Fibroblast of villous mesenchyme (primary cell): ENCODE results near the gene KLHL26. TPM values are rescaled to one million over a fixed set of nuclear protein-coding genes. Genes with fewer than 3 reads are reported as not detected.
A peak's percentile ranks its signal among the peaks of the same experiment; 100 is the strongest.

Experiments used
- DNase-seq: peaks from one replicate; pipeline ENCODE4 v3.0.0-alpha.2; 2010; ENCODE audit warnings: low read depth
- H3K4me3 ChIP-seq: 2 replicates; pipeline ENCODE4 v1.5.1; 2011; ENCODE audit warnings: low read depth, mild to moderate bottlenecking, low read length
- total RNA-seq: library from RNA; depleted of rRNA; stranded (reverse); fragments of >200 nt; gene quantifications from 2 replicates; pipeline ENCODE4 v1.2.3, GENCODE V29; 2012
- TF ChIP-seq, protein P1 (sequence below): IDR thresholded peaks from 2 replicates; pipeline ENCODE4 v1.5.1; 2012; ENCODE audit warnings: low read depth, mild to moderate bottlenecking, low read length; ENCODE audit not compliant: insufficient read depth

Gene KLHL26
- total RNA-seq, 1 donor: 2.6 TPM

DNA sequence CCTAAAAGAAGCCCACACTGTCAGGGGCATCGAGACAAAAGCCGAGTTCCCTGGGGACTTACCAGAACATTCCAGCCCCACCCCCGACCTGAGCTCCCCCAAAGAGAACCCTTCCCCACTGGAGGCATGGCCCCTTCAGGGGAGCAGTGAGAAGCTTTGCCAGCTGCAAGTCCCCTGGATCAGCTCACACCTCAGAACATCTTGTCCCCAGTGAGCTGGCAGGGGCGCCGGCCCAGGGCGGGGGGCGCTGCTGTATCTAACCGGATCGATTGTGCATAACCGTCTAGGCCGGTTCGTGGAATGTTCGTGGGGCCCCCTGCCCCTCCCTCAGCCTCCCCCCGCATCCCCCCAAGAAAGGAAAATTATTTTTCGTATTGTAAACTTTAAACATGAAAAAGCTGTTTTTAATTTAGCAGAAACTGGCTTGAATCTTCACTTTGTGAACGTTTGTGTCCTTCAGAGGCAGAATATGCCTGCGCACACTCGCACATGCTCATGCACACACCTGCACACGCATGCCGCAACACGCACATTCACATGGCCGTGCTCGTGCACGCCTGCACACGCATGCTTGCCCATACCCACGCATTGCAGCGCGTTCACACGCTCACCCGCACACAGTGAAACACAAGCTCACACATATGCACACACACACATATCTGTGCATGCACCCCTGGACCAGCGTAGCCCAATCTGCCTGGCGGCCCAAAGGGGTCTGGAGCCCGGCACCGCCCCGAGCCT, 34.6 kb downstream of the KLHL26 start:
- TF ChIP-seq, protein P1, sequence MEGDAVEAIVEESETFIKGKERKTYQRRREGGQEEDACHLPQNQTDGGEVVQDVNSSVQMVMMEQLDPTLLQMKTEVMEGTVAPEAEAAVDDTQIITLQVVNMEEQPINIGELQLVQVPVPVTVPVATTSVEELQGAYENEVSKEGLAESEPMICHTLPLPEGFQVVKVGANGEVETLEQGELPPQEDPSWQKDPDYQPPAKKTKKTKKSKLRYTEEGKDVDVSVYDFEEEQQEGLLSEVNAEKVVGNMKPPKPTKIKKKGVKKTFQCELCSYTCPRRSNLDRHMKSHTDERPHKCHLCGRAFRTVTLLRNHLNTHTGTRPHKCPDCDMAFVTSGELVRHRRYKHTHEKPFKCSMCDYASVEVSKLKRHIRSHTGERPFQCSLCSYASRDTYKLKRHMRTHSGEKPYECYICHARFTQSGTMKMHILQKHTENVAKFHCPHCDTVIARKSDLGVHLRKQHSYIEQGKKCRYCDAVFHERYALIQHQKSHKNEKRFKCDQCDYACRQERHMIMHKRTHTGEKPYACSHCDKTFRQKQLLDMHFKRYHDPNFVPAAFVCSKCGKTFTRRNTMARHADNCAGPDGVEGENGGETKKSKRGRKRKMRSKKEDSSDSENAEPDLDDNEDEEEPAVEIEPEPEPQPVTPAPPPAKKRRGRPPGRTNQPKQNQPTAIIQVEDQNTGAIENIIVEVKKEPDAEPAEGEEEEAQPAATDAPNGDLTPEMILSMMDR: no peak
- no peak overlapping the region for H3K4me3 ChIP-seq
- DNase-seq: no peak

DNA sequence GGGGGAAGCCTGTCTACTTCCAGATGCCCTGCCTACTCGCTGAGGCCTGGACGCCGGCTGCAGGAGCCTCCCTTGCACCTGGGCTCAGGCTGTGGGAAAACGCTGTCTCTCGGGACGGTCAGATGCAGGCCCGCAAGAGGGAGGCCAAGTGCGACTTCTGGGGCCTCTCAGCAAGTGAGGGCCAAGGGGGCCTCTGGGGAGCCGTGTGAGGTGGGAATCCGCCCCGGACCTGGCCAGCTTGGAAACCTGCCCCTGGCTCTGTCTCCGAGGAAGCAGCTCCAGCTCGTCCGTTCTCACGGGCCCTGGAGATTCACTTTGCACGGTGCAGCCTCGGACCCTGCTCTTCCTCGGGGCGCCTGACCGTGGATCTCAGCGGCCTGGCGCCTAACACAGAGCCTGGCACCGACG, 35.2 kb downstream of the KLHL26 start:
- no peak overlapping the region for H3K4me3 ChIP-seq
- TF ChIP-seq, protein P1: no peak
- no peak for DNase-seq

DNA sequence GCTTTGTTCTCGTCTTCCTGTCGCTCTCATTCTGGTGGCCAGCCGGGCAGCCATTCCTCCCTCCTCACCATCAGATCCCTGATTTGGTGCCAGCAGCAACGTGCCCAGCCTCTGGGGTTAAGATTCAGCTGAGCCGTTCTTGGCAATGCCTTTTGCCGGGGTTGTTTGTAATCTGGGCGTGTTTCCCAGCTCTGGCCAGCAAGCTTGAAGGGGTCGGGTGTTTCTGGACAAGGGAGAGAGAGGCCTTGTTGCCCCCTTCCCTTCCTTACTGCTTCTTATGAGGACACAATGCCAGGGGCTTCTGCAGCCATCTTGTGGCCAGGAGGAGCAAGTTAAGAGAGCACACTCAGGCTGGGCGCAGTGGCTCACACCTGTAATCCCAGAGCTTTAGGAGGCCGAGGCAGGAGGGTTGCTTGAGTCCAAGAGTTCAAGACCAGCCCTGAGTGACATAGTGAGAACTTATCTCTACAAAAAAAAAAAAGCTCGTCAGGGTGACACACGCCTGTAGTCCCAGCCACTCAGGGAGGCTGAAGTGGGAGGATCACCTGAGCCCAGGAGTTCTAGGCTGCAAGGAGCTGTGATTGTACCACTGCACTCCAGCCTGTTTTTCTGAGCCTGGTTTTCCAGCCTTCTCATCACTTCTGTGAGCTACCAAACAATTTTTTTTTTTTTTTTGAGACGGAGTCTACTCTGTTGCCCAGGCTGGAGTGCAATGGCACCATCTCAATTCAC, 35.9 kb downstream of the KLHL26 start:
- TF ChIP-seq, protein P1: peak; percentile 49
- DNase-seq: peak; percentile 66
- no peak overlapping the region for H3K4me3 ChIP-seq

DNA sequence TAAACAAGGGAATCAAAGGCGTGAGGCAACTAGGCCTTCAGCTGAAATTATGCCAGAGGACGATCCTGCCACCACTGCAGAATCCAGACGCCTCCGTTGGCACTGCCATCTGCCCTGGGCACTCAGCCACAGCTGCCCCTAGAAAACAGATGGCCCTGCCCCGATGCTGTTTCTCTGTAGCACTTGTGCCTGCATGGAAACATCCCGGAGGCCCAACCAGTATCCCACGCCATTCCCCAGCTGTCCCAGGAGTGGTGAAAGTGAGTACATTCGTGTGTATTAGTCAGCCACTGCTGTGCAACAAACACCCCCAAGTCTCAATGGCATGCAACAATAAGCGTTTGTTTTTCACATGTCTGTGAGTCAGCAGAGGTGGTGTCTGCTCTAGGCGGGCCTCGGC, 37.8 kb downstream of the KLHL26 start:
- no peak for DNase-seq
- TF ChIP-seq, protein P1: no peak

DNA sequence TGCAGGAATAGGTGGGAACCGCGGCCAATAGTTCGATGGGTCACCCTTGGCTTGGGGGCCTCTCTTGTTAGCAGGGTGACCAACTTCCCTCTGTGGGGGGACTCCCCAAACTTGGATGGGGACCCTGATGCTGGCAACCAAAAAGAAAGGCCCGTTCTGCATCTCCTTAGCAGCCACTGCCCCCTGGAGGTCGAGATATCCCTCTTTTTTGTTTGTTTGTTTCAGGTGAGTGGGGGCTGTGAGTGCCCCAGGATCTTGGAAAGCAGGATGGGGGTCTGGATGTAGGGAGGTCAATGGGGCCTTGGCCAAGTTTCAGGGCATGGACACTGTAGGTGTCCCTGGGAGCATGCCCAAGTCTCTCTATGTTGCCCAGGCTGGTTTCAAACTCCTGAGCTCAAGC, 39.0 kb downstream of the KLHL26 start:
- TF ChIP-seq, protein P1: peak; percentile 58
- H3K4me3 ChIP-seq: no peak overlapping the region
- no peak for DNase-seq

More for the DNA sequence above, 37.8 kb downstream of the KLHL26 start:
- no peak overlapping the region for H3K4me3 ChIP-seq

DNA sequence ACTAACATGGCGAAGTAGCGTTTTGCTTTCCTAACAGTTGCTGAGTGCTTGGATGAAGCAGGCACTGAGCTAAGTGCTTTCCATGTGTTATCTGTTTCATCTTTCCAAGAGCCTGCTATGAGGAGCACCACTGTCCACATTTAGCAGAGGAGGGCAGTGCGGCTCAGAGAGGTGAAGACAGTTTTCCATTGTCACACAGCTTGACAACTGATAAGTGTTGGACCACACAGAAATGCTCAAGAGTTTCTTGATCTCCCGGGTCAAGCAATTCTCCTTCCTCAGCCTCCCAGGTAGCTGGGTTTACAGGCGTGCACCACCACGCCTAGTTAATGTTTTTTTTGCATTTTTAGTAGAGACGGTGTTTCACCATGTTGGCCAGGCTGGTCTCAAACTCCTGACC, 39.9 kb downstream of the KLHL26 start:
- no peak overlapping the region for H3K4me3 ChIP-seq
- TF ChIP-seq, protein P1: no peak
- no peak for DNase-seq
